HepG2 (cell line): ENCODE measurements around the gene BORCS5. TPM values are rescaled to one million over a fixed set of nuclear protein-coding genes. Genes with fewer than 3 reads are reported as not detected.

Experiments
- ARID3A ChIP-seq: IDR thresholded peaks from 2 replicates; pipeline ENCODE4 v1.6.1; 2012; ENCODE audit warnings: low read depth, low read length, improper control_type of control experiment
- CREM ChIP-seq, 2 experiments: sonication (generic) in 1 of 2; formaldehyde crosslinking in 1 of 2; IDR thresholded peaks; 2 replicates each; pipeline versions ENCODE4 v1.4.0 to v1.6.1; 2016 to 2020; ENCODE audit warnings: antibody characterized with exemption in 1 of 2, mild to moderate bottlenecking in 1 of 2, missing genetic modification reagents in 1 of 2
- FOXP1 ChIP-seq, 2 experiments: fragments of 450-650 bp in 1 of 2; IDR thresholded peaks; 2 replicates each; pipeline ENCODE4 v1.6.1; 2017 to 2018; ENCODE audit warnings: antibody characterized with exemption in 1 of 2
- GATA4 ChIP-seq: sonication (generic); IDR thresholded peaks from 2 replicates; pipeline ENCODE4 v1.6.1; 2016; ENCODE audit warnings: antibody characterized with exemption, low read depth, borderline replicate concordance
- GATAD1 ChIP-seq: IDR thresholded peaks from 2 replicates; pipeline ENCODE4 v1.6.1; 2016; ENCODE audit warnings: missing genetic modification reagents, missing compliant biosample characterization
- HDAC2 ChIP-seq: sonication (generic); formaldehyde crosslinking; IDR thresholded peaks from 2 replicates; pipeline ENCODE4 v1.4.0; 2020; ENCODE audit warnings: missing genetic modification reagents
- HNF1A ChIP-seq, 2 experiments: sonication (generic) in 1 of 2; formaldehyde crosslinking in 1 of 2; IDR thresholded peaks; 2 replicates each; pipeline versions ENCODE4 v1.4.0 to v1.6.1; 2016 to 2020; ENCODE audit warnings: borderline replicate concordance in 1 of 2, low read depth in 1 of 2, mild to moderate bottlenecking in 1 of 2, missing genetic modification reagents in 1 of 2
- HOXA5 ChIP-seq: sonication (generic); formaldehyde crosslinking; IDR thresholded peaks from 2 replicates; pipeline ENCODE4 v1.4.0; 2020; ENCODE audit warnings: missing genetic modification reagents
- KAT8 ChIP-seq: IDR thresholded peaks from 2 replicates; pipeline ENCODE4 v1.6.1; 2016; ENCODE audit warnings: missing genetic modification reagents, missing compliant biosample characterization
- MXI1 ChIP-seq: IDR thresholded peaks from 3 replicates; pipeline ENCODE4 v1.6.1; 2012; ENCODE audit warnings: low read depth, low read length, inconsistent platforms, borderline replicate concordance
- THAP11 ChIP-seq: IDR thresholded peaks from 2 replicates; pipeline ENCODE4 v1.6.1; 2016; ENCODE audit warnings: missing biosample characterization, missing genetic modification reagents
- YY1 ChIP-seq: IDR thresholded peaks from 2 replicates; pipeline ENCODE4 v1.6.1; 2011; ENCODE audit warnings: low read length, low read depth, moderate library complexity, mild to moderate bottlenecking; ENCODE audit not compliant: insufficient read depth, insufficient replicate concordance
- ZMYM3 ChIP-seq: sonication (generic); formaldehyde crosslinking; IDR thresholded peaks from 2 replicates; pipeline ENCODE4 v1.5.1; 2020; ENCODE audit warnings: mild to moderate bottlenecking, missing genetic modification reagents
- ZNF609 ChIP-seq: sonication (generic); formaldehyde crosslinking; IDR thresholded peaks from 2 replicates; pipeline ENCODE4 v1.4.0; 2020; ENCODE audit warnings: mild to moderate bottlenecking, missing genetic modification reagents, borderline replicate concordance
- polyA plus RNA-seq, 8 experiments: library from polyadenylated mRNA; depleted of rRNA in 3 of 8; stranded (reverse) in 7 of 8; unstranded in 1 of 8; fragments of >200 nt; fragmentation: Illumina TruSeq in 4 of 8; extraction: Trizol in 4 of 8; gene quantifications; 2 replicates each; pipeline versions ENCODE4 v1.2.1 to v1.2.3, GENCODE V29; 2011 to 2016; ENCODE audit warnings: low read depth in 4 of 8, missing spikeins in 1 of 8, mixed read lengths in 1 of 8; ENCODE audit not compliant: insufficient read depth in 1 of 8
- total RNA-seq, 5 experiments: library from RNA; depleted of rRNA; stranded (reverse); fragments of >200 nt; fragmentation: Illumina TruSeq; extraction: Trizol; gene quantifications; 2 replicates each; pipeline ENCODE4 v1.2.3, GENCODE V29; 2016; ENCODE audit warnings: low read depth in 1 of 5

Gene BORCS5
- total and polyA plus RNA-seq, 2 of the 13 experiments (the other 11 are each of a cell fraction or from before 2014, with no cell fraction given) = 3.9 to 4.7 TPM

GRCh38 chr12:12398026-12398859, 41.4 kb downstream of the BORCS5 start (continued):
- TF ChIP-seq HNF1A (IDR thresholded peaks at IDR 0.05; ENCODE audit: low read depth) = peak; percentile 36; the same call in 1 of the 2 replicates
- peak; percentile 42; the same call in 1 of the 2 replicates for TF ChIP-seq HNF1A (CRISPR knock-in tag; IDR thresholded peaks at IDR 0.05; ENCODE audit: borderline replicate concordance)
- TF ChIP-seq MXI1 = peak; percentile 21; the same call in 1 of the 3 replicates
- peak; percentile 67; the same call in 1 of the 2 replicates for TF ChIP-seq ZNF609
- TF ChIP-seq FOXP1 (IDR thresholded peaks at IDR 0.05) = no peak
- peak; percentile 89 for TF ChIP-seq FOXP1 (CRISPR knock-in tag; IDR thresholded peaks at IDR 0.05)
- no peak for TF ChIP-seq HOXA5
- TF ChIP-seq CREM (IDR thresholded peaks at IDR 0.05) = peak; percentile 77
- no peak for TF ChIP-seq CREM (CRISPR knock-in tag; IDR thresholded peaks at IDR 0.05)
- TF ChIP-seq ZMYM3 (CRISPR knock-in tag) = 0 out of 2 replicates have a peak, but pooled peaks have one; percentile 18
- TF ChIP-seq YY1 = peak; percentile 10
- TF ChIP-seq HDAC2 = peak; percentile 83
- TF ChIP-seq GATAD1 = 0 out of 2 replicates have a peak, but pooled peaks have one; percentile 17
- TF ChIP-seq ARID3A = peak; percentile 62
- peak; percentile 67 for TF ChIP-seq KAT8 (CRISPR knock-in tag)
- TF ChIP-seq THAP11 = peak; percentile 38; the same call in 1 of the 2 replicates
- TF ChIP-seq GATA4 = peak; percentile 36; the same call in 1 of the 2 replicates
